GM06990 (cell line): ENCODE results near the gene RIN3.

Source experiments
- DNase-seq: peaks from one replicate; pipeline ENCODE4 v3.0.0-alpha.2; 2011; ENCODE audit not compliant: insufficient read length; ENCODE audit errors: extremely low read depth
- H3K27me3 ChIP-seq: replicated peaks from 2 replicates; pipeline ENCODE4 v1.6.0; 2011; ENCODE audit warnings: low read length; ENCODE audit not compliant: control insufficient read depth, insufficient read depth
- H3K36me3 ChIP-seq: 2 replicates; pipeline ENCODE4 v1.5.1; 2011; ENCODE audit warnings: low read length; ENCODE audit not compliant: control insufficient read depth, insufficient read depth
- H3K4me3 ChIP-seq: replicated peaks from 2 replicates; pipeline ENCODE4 v1.5.1; 2011; ENCODE audit warnings: low read depth, mild to moderate bottlenecking, control low read depth, low read length
- TF ChIP-seq, protein P1 (sequence below): IDR thresholded peaks from 2 replicates; pipeline ENCODE4 v1.5.1; 2011; ENCODE audit warnings: low read length, control low read depth, mild to moderate bottlenecking, inconsistent platforms; ENCODE audit not compliant: insufficient read depth, poor library complexity, severe bottlenecking

Gene RIN3

GRCh38 chr14:92675421-92675820, 161.8 kb downstream of the RIN3 start:
- TF ChIP-seq, protein P1, sequence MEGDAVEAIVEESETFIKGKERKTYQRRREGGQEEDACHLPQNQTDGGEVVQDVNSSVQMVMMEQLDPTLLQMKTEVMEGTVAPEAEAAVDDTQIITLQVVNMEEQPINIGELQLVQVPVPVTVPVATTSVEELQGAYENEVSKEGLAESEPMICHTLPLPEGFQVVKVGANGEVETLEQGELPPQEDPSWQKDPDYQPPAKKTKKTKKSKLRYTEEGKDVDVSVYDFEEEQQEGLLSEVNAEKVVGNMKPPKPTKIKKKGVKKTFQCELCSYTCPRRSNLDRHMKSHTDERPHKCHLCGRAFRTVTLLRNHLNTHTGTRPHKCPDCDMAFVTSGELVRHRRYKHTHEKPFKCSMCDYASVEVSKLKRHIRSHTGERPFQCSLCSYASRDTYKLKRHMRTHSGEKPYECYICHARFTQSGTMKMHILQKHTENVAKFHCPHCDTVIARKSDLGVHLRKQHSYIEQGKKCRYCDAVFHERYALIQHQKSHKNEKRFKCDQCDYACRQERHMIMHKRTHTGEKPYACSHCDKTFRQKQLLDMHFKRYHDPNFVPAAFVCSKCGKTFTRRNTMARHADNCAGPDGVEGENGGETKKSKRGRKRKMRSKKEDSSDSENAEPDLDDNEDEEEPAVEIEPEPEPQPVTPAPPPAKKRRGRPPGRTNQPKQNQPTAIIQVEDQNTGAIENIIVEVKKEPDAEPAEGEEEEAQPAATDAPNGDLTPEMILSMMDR, result peak; percentile 16
- no peak for DNase-seq
- Histone ChIP-seq H3K36me3 (no peaks in the 10 kb centered on the region; the same call in none of the 2 replicates), H3K4me3 (no peak overlapping the region), H3K27me3 (no peaks in the 10 kb centered on the region)

DNA sequence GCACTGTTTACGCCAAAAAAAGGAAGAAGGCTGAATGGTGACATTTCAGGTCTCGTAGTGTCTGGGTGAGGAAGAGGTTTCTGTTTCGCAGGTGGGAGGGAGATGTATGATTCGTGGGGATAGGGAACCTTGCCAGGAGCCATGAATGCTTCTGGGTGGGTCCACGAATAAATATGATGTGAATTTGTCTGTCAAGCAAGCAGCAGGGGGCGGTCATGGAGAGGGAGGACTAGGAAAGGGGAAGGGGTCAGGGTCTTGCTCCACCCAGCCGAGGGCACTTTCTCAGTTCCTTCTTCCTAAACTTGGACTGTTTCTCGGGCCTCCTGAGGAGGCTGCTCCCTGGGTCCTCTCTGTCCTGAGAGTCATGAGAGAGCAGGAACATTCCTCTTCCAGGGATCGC, 162.4 kb downstream of the RIN3 start:
- Histone ChIP-seq H3K27me3 (no peaks in the 10 kb centered on the region), H3K4me3 (no peak overlapping the region)
- DNase-seq, result no peak

DNA sequence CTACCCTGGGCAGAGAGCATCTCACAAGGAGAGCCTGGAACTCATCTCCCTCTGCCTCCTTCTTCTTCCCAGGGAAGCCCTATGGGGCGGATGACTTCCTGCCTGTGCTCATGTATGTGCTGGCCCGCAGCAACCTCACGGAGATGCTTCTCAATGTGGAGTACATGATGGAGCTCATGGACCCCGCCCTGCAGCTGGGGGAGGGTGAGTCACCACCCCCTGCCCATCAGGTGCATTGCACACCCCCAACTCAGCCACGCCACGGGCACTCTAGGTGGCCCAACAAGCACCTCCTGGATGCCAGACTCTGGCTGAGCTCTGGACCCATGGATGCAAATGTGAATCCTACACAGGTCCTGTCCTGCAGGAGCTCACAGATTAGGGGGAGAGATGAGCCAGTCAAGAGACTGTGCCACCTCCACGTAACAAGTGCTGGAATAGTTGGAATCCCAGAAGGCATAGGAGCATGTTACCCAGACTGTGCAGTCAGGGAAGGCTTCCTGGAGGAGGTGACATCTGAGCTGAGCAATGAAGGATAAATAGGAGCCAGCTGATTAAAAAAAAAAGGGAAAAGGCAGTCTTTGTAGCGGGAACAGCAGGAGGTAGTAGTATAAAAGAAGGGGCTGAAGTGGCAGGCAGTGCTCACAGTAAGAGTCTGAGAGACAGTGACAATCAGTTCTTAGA, 163.0 kb downstream of the RIN3 start:
- TF ChIP-seq, protein P1, result no peak
- H3K27me3 ChIP-seq, result no peaks in the 10 kb centered on the region
- H3K4me3 ChIP-seq, result no peak overlapping the region
- no peak for DNase-seq
- H3K36me3 ChIP-seq, result no peaks in the 10 kb centered on the region; the same call in none of the 2 replicates

More for the DNA sequence above, 162.4 kb downstream of the RIN3 start:
- TF ChIP-seq, protein P1, result no peak
- H3K36me3 ChIP-seq, result no peaks in the 10 kb centered on the region; the same call in none of the 2 replicates

GRCh38 chr14:92677087-92677668, 163.6 kb downstream of the RIN3 start:
- peak; percentile 87 for DNase-seq
- Histone ChIP-seq H3K36me3 (no peaks in the 10 kb centered on the region; the same call in none of the 2 replicates), H3K4me3 (no peak overlapping the region), H3K27me3 (no peaks in the 10 kb centered on the region)
- TF ChIP-seq, protein P1, result no peak

DNA sequence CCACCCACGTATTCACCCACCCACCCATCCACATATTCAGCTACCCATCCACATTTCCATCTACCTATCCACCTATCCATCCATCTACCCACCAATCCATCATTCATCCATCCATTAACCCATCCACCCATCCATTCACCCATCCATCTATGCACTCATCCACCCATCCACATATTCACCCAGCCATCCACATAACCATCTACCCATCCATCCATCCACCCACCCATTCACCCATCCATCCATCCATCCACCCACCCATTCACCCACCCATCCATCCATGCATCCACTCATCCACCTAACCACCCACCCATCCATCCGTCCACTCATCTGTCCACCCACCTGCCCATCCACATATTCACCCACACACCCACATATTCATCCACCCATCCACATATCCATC, 164.4 kb downstream of the RIN3 start:
- H3K36me3 ChIP-seq, result no peaks in the 10 kb centered on the region; the same call in none of the 2 replicates
- no peak for DNase-seq
- no peaks in the 10 kb centered on the region for H3K27me3 ChIP-seq
- TF ChIP-seq, protein P1, result no peak
- H3K4me3 ChIP-seq, result no peak overlapping the region
